NK-92 treated with Interleukin-12 subunit alpha and Interleukin-12 subunit beta, amount 100 ng/mL, for 24 hours (cell line): Measurements from ENCODE around the gene CNTRL.
A peak's percentile ranks its signal among the peaks of the same experiment; 100 is the strongest.
"Not testable (repeated sequence)": the region's sequence is repeated elsewhere in the genome, so short reads cannot be mapped to it uniquely, and the experiment has no call there.

ENCODE experiments used
- DNase-seq: peaks from one replicate; lab custom pipeline; 2025; lab: John Stamatoyannopoulos, UW

CNTRL gene

DNA sequence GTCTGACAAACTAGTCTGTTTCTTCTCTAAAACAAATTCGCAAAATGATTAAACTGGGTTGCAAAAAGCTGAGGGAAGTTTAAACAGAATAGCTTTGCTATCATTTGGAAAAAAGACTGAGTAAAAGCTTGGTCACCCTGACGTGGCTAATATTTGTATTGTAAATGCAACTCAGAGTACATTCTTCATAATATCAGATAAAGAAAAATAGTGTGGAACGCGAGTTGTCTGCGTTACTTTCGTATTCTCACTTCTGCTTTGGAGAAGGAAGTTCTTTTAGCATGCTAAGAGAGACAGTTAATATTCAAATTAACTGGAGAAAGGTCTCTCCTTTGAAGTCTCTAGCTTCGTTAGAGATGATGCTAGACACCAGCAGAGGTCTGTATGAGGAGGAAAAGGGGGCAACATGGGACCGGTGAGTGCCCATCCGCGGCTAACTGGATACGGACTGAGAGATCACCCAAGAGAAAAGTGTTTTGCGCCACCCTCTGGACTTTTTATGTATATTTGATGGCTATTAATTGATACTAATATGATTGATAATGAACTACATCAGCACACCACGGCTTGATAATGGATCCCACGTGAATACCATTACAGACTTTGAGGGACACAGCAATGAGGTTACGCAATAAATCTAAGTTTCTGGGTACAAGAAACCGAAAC, 2.9 kb upstream of the CNTRL start:
- DNase-seq: peak; percentile 17

DNA sequence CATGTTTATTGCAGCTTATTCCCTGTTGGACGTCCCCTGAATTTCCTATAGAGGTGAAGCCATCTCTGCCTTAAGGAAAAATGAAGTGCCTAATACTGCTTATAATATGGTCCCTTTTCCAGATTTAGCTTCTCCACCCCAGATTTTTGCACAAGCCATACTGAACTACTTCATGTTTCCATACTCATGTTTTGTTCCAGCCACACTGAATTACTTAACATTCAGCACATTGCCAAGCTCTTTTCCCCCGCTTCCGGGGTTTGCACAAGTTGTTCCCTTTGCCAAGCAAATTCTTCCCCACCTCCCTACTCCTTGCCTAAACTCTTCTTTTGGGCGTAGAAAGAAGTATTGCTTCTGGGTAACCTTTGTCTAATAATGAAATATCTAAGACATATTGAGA, 1.7 kb upstream of the CNTRL start:
- no peak for DNase-seq

DNA sequence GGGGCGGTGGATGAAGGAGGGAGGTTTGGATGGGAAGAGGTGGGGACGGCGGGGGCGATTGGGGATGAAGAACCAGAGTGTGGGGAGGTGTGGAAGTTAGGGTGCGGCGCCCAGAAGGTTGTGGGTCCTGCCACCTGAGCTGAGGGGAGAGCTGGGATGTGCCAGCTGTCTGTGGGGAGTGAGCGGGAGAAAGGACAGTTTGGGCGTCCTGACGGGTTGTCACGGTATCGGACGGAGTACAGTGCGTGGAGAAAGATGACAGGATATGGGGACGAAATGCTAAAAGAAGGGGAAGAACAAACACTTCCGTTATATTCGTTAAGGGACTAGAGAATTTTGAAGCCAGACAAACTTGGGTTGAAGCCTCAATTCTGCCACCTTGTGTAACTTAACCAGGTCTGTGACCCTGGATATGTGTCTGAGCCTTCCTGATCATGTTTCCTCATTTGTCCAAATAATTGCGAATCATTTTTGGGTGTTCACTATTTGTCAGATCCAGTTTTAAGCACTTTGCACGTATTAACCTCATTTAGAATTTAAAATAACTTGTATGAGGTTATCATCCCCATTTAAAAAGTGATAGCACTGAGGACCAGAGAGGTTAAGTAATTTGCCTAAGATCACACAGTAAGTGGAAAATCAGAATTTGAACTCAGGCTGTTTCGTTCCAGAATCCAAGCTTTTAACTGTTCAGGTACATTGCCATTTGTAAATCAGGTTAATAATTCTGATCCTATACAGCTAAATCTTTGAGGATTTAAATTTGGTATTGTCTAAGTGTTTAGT, 689 bp downstream of the CNTRL start:
- DNase-seq: no peak

DNA sequence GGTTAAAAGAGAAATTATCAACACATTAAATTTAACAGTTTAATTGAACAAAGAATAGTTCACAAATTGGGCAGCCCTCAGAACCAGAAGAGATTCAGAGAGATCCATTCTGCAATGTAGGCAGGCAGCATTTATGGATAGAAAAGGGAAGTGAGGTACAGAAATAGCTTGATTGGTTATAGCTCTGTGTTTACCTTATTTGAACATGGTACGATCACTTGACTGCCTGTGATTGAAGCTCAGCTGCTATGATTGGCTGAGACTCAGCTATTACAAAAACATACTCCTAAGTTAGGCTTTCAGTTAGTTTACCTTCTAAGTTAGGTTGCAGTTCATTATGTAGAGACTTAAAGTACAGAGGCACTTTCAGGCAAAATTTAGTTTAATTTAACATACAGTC, 7.3 kb downstream of the CNTRL start:
- no peak for DNase-seq

DNA sequence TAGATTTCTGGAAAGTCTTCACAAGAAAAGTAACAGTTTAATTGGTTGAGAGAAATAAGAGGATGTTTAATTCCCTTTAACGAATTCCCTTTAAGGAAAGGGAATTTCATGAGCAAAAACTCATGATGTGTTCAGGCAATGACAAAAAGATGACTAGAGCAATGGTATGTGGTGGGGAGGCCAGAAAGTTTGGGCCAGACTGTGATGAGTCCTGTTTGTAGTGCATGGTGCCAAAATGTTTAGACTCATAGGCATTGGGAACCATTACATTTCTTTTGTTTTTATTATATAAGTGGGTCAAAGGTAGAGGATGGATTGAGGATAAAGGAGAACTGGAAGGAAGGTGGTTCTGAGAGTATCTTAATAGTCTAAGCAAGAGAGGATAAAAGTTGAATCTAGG, 10.9 kb downstream of the CNTRL start:
- no peak for DNase-seq

DNA sequence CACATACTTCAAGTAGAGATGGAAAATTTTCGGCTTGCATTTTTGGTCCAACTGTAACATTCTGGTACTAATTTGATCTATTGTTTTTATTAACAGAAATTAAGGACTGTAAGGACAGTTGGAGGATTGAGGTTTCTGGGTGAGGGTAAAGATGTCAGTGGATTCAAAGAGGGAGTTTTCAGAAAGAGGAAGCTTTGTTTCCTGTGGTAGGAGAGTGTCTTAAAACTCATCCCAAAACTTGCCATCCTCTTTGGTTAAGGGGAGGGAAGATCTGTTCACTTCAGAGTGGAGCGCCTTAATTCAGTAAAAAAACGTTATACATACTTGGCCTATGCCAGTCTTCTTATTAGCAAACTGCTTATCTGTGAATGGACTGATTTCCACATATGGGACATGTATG, 13.8 kb downstream of the CNTRL start:
- no peak for DNase-seq

DNA sequence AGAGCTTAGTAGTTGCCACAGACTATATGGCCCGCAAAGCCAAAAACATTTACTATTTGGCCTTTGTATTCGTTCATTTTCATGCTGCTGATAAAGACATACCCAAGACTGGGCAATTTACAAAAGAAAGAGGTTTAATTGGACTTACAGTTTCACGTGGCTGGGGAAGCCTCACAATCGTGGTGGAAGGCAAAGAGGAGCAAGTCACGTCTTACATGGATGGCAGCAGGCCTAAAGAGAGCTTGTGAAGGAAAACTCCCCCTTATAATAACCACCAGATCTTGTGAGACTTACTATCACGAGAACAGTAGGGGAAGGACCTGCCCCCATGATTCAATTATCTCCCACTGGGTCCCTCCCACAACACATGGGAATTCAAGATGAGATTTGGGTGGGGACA, 16.0 kb downstream of the CNTRL start:
- DNase-seq: not testable (repeated sequence)

DNA sequence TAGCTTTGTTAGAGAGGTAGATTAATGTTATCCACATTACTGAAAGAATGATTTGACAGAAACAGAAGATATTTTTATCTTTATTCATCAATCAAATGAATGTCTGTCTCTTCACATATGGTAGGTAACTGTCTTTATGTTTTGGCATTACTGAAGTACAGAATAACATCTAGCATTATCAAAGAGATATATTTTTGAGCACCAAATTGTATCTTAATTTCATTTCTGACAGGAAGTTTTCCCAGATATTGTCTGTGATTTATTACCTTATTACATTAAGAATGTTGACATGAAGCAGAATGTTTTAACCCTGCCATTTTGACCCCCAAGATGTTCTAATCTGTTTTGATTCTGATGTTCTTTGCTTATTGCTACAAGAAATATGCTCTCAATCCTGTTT, 20.3 kb downstream of the CNTRL start:
- no peak for DNase-seq

DNA sequence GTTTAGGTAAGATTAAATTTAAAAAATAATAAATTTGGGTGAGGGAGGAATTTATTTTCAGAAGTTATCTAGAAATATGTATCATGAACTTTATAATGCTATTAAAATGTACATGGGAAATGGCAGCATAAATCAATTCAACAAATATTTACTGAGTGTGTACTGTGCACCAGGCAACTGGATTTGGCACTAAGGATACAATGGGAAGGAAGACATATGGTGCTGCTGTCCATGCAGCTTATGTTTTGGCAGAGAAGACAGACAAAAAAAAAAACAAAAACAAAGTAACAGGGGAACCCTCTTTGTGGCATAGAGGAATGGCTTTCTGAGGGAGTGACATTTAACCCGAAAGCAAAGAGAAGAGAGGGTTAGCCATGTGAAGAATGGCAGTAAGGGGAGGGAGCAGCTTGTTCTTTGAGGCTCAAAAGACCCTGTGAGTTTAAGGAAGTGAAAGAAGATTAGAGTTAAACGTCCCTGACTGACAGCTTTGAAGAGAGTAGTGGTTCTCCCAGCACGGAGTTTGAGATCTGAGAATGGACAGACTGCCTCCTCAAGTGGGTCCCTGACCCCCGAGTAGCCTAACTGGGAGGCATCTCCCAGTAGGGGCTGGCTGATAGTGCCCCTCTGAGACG, 23.9 kb downstream of the CNTRL start:
- no peak for DNase-seq

DNA sequence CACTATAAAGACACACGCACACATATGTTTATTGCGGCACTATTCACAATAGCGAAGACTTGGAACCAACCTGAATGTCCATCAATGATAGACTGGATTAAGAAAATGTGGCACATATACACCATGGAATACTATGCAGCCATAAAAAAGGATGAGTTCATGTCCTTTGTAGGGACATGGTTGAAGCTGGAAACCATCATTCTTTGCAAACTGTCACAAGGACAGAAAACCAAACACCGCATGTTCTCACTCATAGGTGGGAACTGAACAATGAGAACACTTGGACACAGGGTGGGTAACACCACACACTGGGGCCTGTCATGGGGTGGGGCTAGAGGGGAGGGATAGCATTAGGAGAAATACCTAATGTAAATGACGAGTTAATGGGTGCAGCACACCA, 29.3 kb downstream of the CNTRL start:
- DNase-seq: not testable (repeated sequence)

DNA sequence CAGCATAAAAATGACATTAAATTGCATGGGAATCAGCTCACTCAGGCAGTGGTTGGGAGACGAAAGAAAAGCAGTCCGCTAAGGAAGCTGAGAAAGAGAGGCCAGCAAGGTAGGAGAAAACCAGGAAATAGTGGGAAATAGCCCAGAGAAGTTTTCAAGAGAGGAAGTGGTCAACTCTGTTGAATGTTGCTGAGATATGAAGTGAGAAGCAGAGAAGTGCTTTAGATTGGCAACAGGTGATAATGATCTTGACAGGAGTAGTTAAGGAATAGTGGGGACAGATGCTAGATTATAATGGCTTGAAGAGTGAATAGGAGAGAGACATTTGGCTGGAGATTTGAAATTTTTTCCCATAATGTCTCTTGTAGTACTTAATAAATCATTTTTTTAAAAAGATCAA, 30.8 kb downstream of the CNTRL start:
- no peak for DNase-seq

DNA sequence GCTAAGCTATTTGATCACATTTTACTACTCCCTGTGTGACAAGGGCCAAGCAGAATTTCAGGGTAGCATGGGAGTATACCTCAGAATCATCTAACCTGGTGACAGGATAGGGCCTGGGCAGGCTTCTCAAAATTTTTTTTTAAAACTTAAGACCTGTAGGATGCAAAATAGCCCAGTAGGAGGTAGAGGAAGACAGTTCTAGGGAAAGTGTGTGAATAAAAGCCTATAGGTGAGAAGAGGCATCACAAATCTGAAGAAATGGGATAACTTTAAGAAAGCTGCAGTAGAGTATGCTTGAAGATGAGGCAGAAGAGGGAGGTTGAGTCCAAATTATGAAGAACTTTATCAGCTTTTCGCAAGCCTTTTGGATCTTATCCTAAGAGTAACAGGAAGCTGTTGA, 32.3 kb downstream of the CNTRL start:
- DNase-seq: no peak

DNA sequence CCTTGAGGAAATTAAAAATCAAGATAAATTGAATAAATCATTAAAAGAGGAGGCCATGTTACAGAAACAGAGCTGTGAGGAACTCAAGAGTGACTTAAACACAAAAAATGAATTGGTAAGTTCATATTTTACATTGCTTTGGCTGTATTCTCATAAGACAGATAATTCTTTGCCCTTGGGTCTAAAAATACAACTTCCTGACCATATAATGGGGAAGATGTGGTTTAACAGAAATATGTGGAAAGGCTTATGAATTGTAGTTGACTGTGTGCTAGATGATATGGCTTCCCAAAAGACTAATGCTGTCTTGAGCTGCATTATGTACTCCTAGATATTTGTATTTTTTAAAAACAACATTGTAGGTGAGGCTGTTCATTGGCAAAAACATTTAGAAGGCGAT, 33.1 kb downstream of the CNTRL start:
- no peak for DNase-seq

DNA sequence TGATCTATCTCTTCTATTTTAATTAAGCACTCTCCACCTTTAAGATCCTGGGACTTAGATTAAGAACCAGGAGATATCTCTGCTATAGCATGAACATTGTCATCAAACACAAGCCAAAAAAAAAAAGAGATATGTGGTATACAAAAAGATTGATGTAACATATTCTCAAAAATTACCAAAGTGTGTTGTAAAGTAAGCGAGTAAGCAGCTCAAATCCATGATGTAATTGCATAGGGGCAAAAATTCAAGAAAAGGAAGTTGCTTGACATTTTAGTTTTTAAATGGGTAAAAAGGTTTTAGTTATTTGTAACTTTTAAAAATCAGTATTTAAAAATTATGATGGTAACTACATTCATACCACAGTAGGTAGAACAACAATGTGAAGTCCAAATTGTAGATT, 40.7 kb downstream of the CNTRL start:
- no peak for DNase-seq

DNA sequence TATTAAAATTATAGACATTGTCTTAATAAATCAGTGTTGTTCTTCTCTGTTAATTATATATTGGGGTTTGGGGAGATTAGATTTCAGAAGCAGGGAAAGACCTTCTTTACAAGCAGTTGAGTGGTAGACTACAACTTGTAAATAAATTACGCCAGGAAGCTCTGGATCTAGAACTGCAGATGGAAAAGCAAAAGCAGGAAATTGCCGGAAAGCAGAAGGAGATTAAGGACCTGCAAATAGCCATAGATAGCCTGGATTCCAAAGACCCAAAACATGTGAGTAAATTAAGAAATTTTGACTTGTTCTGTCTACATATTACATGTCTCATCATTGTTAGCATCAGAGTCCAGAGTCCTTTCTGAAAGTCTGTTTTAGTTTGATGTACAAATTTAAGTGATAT, 43.5 kb downstream of the CNTRL start:
- no peak for DNase-seq

DNA sequence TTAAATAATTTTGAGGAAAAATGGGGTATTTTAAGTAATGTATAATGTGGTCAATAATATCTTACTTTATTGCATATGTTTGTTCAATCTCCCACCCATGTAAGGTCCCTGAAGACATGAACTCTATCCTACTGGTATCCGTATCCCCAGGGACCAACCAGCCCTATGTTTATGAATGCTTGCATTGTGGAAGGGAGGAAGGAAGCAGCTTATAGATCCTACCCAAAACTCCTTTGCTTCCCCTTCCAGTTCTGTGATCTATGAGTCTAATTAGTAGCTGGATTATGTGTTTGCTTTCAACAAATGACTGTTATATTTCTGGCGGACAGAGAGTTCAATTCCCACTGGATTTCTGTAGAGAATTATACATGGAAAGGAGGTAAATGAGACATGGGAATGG, 45.6 kb downstream of the CNTRL start:
- DNase-seq: no peak

DNA sequence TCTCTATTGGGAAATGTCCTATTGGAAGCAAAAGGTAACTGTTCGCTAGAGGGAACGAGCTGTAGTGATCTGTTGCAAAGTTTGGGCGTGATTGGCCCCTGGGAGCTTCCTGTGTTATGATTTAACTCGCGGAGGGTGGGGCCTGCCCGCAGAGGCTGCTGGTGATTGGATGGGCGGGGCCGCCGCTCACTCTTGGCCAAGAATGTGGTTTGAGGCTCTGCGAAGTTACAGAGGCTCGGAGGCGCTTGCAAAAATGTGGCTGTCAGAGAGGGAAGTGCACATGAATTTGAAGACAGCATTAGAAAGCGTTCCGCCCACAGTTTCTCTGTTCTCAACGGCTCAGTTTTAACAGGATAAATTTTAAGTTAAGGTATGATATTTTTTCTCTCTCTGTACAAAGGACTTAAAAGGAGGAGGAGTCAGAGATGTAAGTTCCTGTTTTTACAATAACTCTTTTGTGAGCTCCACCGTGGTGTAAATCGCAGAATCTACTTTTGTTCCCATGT, 46.9 kb downstream of the CNTRL start:
- DNase-seq: peak; percentile 87

DNA sequence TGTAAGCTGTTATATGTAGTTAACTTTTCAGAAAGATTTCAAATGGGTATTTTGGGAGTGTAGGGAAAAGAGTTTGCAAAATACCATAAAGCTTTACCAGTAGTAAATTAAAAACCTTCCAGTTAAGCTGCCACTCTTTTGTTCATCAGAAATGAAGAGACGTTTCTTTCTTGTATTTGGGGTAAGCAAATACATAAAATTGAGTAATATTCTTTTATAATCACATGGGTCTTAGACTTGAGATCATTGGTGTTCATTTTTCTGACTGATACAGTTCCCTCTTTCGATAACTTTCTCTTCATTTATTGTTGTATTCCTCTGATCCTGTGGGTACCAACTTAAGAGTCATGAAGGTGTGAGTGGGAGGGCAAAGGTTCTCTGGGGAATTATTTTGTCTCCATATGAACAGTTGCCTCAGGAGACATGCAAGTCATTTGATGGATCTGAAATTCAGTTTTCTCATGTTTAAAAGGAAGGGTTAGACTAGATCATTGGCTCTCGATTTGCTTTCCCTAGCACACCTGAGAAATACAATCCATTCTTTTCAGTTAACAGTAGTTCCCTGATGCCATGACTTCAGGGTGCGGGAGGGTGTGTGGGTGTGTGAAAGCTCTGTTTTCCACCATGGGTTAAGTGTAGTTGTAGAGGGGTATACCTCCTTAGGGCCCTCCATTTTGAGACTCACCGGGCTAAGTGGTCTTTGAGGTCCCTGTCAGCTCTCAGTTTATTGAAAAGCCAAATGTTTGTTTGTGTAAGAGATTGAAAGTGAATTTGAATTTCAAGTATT, 47.7 kb downstream of the CNTRL start:
- DNase-seq: no peak

DNA sequence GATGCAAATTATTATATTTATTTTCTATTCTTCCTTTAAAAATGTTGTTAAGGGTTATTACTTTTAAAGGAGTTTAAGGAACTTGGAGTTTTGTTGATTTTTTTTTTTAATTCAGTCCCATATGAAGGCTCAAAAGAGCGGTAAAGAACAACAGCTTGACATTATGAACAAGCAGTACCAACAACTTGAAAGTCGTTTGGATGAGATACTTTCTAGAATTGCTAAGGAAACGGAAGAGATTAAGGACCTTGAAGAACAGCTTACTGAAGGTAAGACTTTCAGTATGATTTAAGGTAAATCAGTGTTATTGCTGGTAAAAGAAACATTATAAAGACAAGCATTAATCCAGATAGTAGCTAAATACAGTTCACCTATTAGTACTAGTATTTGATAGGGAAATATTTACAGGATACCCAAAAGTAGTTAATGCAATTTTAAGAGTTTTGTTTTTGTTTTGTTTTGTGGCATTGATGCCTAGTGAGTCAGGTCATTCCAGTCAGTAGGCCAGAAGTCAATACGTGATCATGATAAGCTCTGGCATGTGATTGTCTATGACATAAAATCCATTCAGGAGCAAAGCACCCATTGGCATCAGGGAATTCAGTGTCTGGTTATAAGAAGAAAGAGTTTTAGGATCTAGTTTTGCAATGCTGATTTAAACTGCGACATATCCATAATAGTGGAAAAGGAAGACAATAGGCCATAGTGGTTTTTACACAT, 49.2 kb downstream of the CNTRL start:
- no peak for DNase-seq

DNA sequence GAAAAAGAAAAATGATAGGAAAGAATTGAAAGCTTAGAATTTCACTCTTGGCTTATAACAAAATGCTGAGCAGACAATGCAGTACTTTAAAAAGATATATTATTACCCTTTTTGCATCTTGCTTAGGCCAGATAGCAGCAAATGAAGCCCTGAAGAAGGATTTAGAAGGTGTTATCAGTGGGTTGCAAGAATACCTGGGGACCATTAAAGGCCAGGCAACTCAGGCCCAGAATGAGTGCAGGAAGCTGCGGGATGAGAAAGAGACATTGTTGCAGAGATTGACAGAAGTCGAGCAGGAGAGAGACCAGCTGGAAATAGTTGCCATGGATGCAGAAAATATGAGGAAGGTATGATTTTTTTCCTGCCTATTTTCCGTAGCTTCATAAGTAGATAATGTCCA, 50.8 kb downstream of the CNTRL start:
- DNase-seq: no peak

DNA sequence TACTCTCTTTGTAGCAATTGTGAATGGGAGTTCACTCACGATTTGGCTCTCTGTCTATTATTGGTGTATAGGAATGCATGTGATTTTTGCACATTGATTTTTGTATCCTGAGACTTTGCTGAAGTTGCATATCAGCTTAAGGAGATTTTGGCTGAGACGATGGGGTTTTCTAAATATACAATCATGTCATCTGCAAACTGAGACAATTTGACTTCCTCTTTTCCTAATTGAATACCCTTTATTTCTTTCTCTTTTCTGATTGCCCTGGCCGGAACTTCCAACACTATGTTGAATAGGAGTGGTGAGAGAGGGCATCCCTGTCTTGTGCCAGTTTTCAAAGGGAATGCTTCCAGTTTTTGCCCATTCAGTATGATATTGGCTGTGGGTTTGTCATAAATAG, 54.6 kb downstream of the CNTRL start:
- DNase-seq: not testable (repeated sequence)
